HEK293T (cell line): ENCODE measurements around the gene STAB2.

ENCODE experiments used
- CTCF ChIA-PET: fragments of 350-600 bp; formaldehyde crosslinking; extraction: SDS; loops from one replicate; lab custom pipeline; 2021; ENCODE audit warnings: antibody characterized with exemption, inconsistent platforms; lab: Yijun Ruan, JAX
- POLR2A ChIA-PET: fragments of 350-600 bp; formaldehyde crosslinking; extraction: SDS; loops from one replicate; lab custom pipeline; 2020; ENCODE audit warnings: antibody characterized with exemption, inconsistent platforms; lab: Yijun Ruan, JAX
- DNase-seq: peaks from one replicate; pipeline ENCODE4 v3.0.0; 2012; ENCODE audit warnings: mixed read lengths; ENCODE audit errors: extremely low spot score
- ARNT ChIP-seq: fragments of 450-650 bp; IDR thresholded peaks from 2 replicates; pipeline ENCODE4 v1.6.1; 2017; ENCODE audit warnings: mild to moderate bottlenecking
- BHLHE40 ChIP-seq: fragments of 450-650 bp; IDR thresholded peaks from 2 replicates; pipeline ENCODE4 v1.6.1; 2016; ENCODE audit warnings: mild to moderate bottlenecking, moderate library complexity, borderline replicate concordance
- CTBP1 ChIP-seq: fragments of 450-650 bp; IDR thresholded peaks from 2 replicates; pipeline ENCODE4 v1.6.1; 2016; ENCODE audit warnings: borderline replicate concordance
- ELF4 ChIP-seq: fragments of 450-650 bp; IDR thresholded peaks from 2 replicates; pipeline ENCODE4 v1.6.1; 2017; ENCODE audit warnings: antibody characterized with exemption
- FOXA1 ChIP-seq: fragments of 450-650 bp; IDR thresholded peaks from 2 replicates; pipeline ENCODE4 v1.6.1; 2016; ENCODE audit warnings: mild to moderate bottlenecking
- FOXK2 ChIP-seq: fragments of 450-650 bp; IDR thresholded peaks from 2 replicates; pipeline ENCODE4 v1.6.1; 2016; ENCODE audit warnings: mild to moderate bottlenecking
- FOXM1 ChIP-seq: fragments of 450-650 bp; IDR thresholded peaks from 2 replicates; pipeline ENCODE4 v1.6.1; 2017; ENCODE audit warnings: mild to moderate bottlenecking, borderline replicate concordance
- HDGF ChIP-seq: fragments of 450-650 bp; IDR thresholded peaks from 2 replicates; pipeline ENCODE4 v1.6.1; 2017; ENCODE audit warnings: antibody characterized with exemption, borderline replicate concordance
- L3MBTL2 ChIP-seq: fragments of 450-650 bp; conservative IDR thresholded peaks from 2 replicates; pipeline ENCODE4 v1.6.1; 2016; ENCODE audit warnings: mild to moderate bottlenecking
- LEF1 ChIP-seq: fragments of 450-650 bp; IDR thresholded peaks from 2 replicates; pipeline ENCODE4 v1.6.1; 2017; ENCODE audit warnings: mild to moderate bottlenecking, borderline replicate concordance
- NFRKB ChIP-seq: fragments of 450-650 bp; IDR thresholded peaks from 2 replicates; pipeline ENCODE4 v1.6.1; 2016; ENCODE audit warnings: mild to moderate bottlenecking, moderate library complexity
- SP1 ChIP-seq: fragments of 450-650 bp; IDR thresholded peaks from 2 replicates; pipeline ENCODE4 v1.6.1; 2017
- SUZ12 ChIP-seq: fragments of 450-650 bp; IDR thresholded peaks from 2 replicates; pipeline ENCODE4 v1.6.1; 2016; ENCODE audit warnings: mild to moderate bottlenecking
- TARDBP ChIP-seq: fragments of 450-650 bp; IDR thresholded peaks from 2 replicates; pipeline ENCODE4 v1.6.1; 2016
- ZNF384 ChIP-seq: fragments of 450-650 bp; IDR thresholded peaks from 2 replicates; pipeline ENCODE4 v1.6.1; 2016
- TF ChIP-seq, protein P1 (sequence below): fragments of 450-650 bp; IDR thresholded peaks from 2 replicates; pipeline ENCODE4 v1.6.1; 2016

The STAB2 gene

DNA sequence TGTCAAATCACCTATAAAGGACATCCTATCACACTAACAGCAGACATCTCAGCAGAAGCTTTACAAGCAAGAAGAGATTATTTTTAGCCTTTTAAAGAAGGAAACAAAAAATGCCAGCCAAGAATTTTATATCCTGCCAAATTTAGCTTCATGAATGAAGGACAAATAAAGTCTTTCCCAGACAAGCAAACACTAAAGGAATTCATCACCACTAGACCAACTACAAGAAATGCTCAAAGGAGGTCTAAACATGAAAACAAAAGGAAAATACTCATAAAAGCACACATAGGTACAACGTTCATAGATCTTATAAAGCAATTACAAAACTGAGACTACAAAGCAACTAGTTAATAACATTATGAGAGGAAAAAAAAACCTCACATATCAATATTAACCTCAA is 20.7 kb upstream of the STAB2 start:
- CTCF ChIA-PET = no interaction called here
- no peak for DNase-seq
- TF ChIP-seq L3MBTL2 (no peak), NFRKB (no peak), ZNF384 (no peak), ARNT (no peak)
- POLR2A ChIA-PET = no interaction called here

DNA sequence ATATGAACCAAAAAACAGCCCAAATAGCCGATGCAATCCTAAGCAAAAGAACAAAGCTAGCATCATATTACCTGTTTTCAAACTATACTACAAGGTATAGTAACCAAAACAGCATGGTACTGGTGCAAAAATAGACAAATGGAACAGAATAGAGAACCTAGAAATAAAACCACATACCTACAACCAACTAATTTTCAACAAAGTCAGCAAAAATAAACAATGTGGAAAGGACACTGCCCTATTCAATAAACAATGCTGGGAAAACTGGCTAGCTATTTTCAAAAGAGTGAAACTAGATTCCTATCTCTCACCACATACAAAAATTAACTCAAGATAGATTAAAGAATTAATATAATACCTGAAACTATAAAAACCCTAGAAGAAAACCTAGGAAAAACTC is 17.8 kb upstream of the STAB2 start:
- CTCF ChIA-PET = no interaction called here
- POLR2A ChIA-PET = no interaction called here
- DNase-seq = no peak
- TF ChIP-seq ARNT (no peak), TARDBP (no peak), LEF1 (no peak), SUZ12 (no peak), ELF4 (no peak), FOXK2 (no peak)
- TF ChIP-seq, protein P1, sequence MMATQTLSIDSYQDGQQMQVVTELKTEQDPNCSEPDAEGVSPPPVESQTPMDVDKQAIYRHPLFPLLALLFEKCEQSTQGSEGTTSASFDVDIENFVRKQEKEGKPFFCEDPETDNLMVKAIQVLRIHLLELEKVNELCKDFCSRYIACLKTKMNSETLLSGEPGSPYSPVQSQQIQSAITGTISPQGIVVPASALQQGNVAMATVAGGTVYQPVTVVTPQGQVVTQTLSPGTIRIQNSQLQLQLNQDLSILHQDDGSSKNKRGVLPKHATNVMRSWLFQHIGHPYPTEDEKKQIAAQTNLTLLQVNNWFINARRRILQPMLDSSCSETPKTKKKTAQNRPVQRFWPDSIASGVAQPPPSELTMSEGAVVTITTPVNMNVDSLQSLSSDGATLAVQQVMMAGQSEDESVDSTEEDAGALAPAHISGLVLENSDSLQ = no peak

DNA sequence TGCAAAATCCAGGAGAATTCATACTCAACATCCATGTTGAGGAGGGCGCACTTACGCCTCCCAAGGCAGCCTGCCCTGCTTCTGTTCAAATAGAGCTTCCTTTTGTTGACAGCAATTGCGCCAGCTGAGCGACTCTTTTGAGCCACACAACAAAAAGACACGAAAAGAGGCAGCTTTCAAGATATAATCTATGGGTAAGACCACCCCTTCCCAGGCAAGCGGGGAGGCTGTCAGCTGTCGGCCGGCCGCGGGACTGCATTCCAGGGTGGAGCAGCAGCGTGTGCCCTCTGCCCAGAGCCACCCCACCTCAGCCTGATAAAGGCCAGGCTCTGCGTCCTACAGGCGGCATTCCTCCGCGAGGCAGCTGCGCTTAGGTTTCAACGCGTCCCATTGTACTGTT is 15.8 kb upstream of the STAB2 start:
- CTCF ChIA-PET = interaction anchor here (0.7 to 1.1 kb wide), 2 partner anchors 62 to 93 kb away, joined by 3 read pairs; no protein-coding TSS in a partner anchor
- POLR2A ChIA-PET = no interaction called here

DNA sequence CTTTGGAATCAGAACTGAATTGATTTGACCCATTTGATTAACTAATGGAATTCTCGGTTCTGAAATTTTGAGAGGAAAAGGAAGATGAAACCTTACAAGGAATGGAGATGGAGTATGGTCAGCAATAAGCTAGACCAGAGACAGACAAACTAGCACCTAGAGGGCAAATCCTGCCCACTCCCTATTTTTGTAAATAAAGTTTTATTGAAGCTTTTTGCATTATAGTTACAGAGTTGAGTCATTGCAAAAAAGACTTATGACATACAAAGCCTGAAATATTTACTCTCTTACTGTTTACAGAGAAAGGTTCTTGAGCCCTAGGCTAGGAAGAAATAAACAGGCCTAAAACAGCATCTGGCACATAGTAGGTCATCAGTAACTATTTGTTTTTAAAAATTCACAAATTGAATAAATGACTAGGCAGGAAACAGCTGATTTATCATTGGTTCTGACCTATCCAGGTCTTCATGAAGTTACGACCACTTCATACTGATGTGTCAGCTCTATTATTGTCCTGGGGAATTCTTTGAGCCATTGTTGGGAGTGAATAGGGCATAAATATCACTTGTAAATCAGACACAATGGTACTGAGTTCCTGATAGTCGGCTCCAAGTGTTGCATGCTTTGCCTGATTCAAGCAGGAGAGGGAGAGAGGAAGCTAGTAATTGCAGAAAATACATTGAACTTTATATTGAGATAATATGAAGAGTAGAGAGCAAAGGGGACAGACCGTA is 14.6 kb upstream of the STAB2 start:
- CTCF ChIA-PET = interaction anchor here (1.4 kb wide), 1 partner anchor 60 kb away, joined by 4 read pairs; no protein-coding TSS in a partner anchor
- TF ChIP-seq FOXK2 (no peak), LEF1 (no peak), FOXA1 (no peak)
- TF ChIP-seq, protein P1 = no peak
- POLR2A ChIA-PET = no interaction called here
- DNase-seq = no peak

More for the DNA sequence above, 15.8 kb upstream of the STAB2 start:
- TF ChIP-seq HDGF = no peak
- no peak for TF ChIP-seq ELF4
- TF ChIP-seq NFRKB = no peak
- no peak for TF ChIP-seq FOXM1
- TF ChIP-seq, protein P1 = no peak
- no peak for TF ChIP-seq FOXA1
- TF ChIP-seq FOXK2 = no peak
- TF ChIP-seq LEF1 = no peak
- no peak for TF ChIP-seq L3MBTL2
- DNase-seq = peak; percentile 21

DNA sequence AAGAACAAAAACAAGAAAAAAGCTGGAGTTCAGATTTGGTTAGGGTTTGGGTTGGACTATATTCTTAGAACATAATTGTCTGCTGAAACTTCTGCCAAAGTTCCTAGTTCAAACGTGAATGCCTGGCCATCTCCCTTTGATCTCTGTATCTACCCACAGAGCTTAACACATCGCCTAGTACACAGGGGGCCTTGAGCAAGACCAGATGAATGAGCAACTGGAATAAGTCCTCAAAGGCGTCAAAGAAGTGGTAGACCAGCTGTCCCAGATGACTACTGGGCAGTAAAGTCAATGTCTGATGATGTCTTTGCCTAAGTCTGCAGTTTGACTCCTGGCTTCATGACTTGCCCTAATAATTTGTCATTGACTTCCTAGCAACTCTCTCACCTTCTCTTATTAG is 13.9 kb upstream of the STAB2 start:
- CTCF ChIA-PET = interaction anchor here (1.4 kb wide), 1 partner anchor 60 kb away, joined by 4 read pairs; no protein-coding TSS in a partner anchor
- TF ChIP-seq ELF4 (no peak), NFRKB (no peak), ARNT (no peak), LEF1 (no peak), L3MBTL2 (no peak)
- POLR2A ChIA-PET = no interaction called here
- DNase-seq = no peak

DNA sequence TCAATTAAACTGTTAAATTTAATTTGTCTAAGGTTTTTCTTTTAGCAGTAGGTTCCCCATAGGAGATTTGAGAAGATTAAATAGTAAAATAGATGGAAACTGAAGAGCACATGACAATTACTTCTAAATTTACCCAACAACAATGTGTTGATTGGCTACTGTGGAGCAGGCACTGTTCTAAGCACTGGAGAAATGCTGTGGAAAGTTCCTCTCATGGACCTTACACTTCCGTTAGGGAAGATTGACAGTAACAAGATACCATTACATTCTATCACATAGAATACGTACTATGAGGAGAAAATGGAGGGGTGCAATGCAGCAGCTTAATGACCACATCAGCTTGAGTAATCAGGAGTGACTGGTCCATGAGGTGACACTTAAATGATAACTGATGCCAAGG is 8.1 kb upstream of the STAB2 start:
- ChIA-PET POLR2A (no interaction called here), CTCF (no interaction called here)
- no peak for TF ChIP-seq ELF4
- no peak for TF ChIP-seq HDGF
- TF ChIP-seq NFRKB = no peak
- TF ChIP-seq, protein P1 = no peak
- TF ChIP-seq CTBP1 = no peak
- TF ChIP-seq FOXM1 = no peak
- no peak for TF ChIP-seq LEF1
- DNase-seq = no peak

DNA sequence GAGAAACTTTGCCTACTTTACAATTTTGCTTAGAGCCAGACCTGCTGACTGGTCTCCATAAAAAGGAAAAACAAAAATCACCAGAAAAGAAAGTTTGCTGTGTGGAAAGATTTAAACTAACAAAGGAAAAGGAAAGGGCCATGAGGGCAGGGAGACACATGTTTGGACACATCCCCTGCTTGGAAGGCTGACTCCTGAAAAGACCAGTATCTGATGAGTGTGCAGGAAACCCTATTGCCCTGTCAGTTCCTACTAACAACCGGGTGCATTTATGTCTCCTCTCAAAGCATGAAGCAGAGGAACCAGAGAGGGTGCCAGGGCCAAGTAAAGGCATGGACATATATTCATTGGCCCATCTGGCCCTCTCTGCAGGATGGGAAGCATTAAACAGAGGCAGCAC is 7.0 kb upstream of the STAB2 start:
- TF ChIP-seq SP1 (no peak), CTBP1 (no peak), ZNF384 (no peak), ARNT (no peak), NFRKB (no peak), LEF1 (no peak), FOXK2 (no peak), FOXM1 (no peak), ELF4 (no peak), BHLHE40 (no peak), HDGF (no peak), TARDBP (no peak), FOXA1 (no peak), L3MBTL2 (no peak), SUZ12 (no peak)
- TF ChIP-seq, protein P1 = no peak
- CTCF ChIA-PET = no interaction called here
- DNase-seq = no peak
- POLR2A ChIA-PET = no interaction called here
